GM12878 (cell line): Measurements from ENCODE around the gene OLFM1. TPM values are rescaled to one million over a fixed set of nuclear protein-coding genes. Genes with fewer than 3 reads are reported as not detected.

ENCODE experiments used
- ATAC-seq: fragments of 200-7000 bp; cut with Tn5 transposase; 3 replicates; pipeline ENCODE4 v1.9.1; 2020; ENCODE audit warnings: mild to moderate bottlenecking, moderate library complexity
- BruUV-seq: library from RNA; stranded (reverse); fragments of 400-500 nt; replicated peaks from 2 replicates; lab custom pipeline; 2021; lab: Mats Ljungman, UMichigan
- CTCF ChIA-PET: fragments of 300-600 bp; sonication (Branson Sonifier 250); formaldehyde crosslinking; extraction: SDS; loops from one replicate; lab custom pipeline; 2021; ENCODE audit warnings: inconsistent platforms; lab: Yijun Ruan, JAX
- POLR2A ChIA-PET: fragments of 350-600 bp; formaldehyde crosslinking; extraction: SDS; loops from one replicate; lab custom pipeline; 2021; ENCODE audit warnings: inconsistent platforms; lab: Charles Lee
- RAD21 ChIA-PET: fragments of 300-600 bp; sonication (Branson Sonifier 250); formaldehyde crosslinking; loops from one replicate; lab custom pipeline; 2023; ENCODE audit warnings: antibody characterized with exemption; ENCODE audit not compliant: unreplicated experiment; lab: Charles Lee
- SMC1A ChIA-PET: fragments of 300-600 bp; sonication (Branson Sonifier 250); formaldehyde crosslinking; loops from one replicate; lab custom pipeline; 2023; ENCODE audit not compliant: unreplicated experiment, uncharacterized antibody; lab: Charles Lee
- DNase-seq: peaks from one replicate; pipeline ENCODE4 v3.0.0-alpha.2; 2011; ENCODE audit warnings: low read depth, low spot score
- FAIRE-seq: peaks from 3 replicates; lab custom pipeline; 2011; peaks lifted over from hg19 to GRCh38; lab: Jason Lieb, UNC
- H2AFZ ChIP-seq: 2 replicates; pipeline ENCODE4 v1.6.0; 2011; ENCODE audit warnings: low read depth, low read length, control low read depth; ENCODE audit not compliant: control insufficient read depth
- H3K27ac ChIP-seq: 2 replicates; pipeline ENCODE4 v1.5.1; 2011; ENCODE audit warnings: control low read depth; ENCODE audit not compliant: control insufficient read depth, insufficient read depth
- H3K27me3 ChIP-seq, 2 experiments: replicated peaks in 1 of 2; 2 replicates each; pipeline versions ENCODE4 v1.6.0 to v1.6.1; 2011; ENCODE audit warnings: low read length in 1 of 2; ENCODE audit not compliant: control insufficient read depth in 2 of 2, insufficient read depth in 2 of 2
- H3K36me3 ChIP-seq, 2 experiments: 2 replicates each; pipeline ENCODE4 v1.5.1; 2011; ENCODE audit warnings: low read length in 1 of 2; ENCODE audit not compliant: control insufficient read depth in 2 of 2, insufficient read depth in 2 of 2
- H3K4me1 ChIP-seq: 2 replicates; pipeline ENCODE4 v1.6.1; 2011; ENCODE audit warnings: mild to moderate bottlenecking, low read length, moderate library complexity, mixed read lengths; ENCODE audit not compliant: control insufficient read depth, insufficient read depth
- H3K4me2 ChIP-seq: 2 replicates; pipeline ENCODE4 v1.6.0; 2011; ENCODE audit warnings: control low read depth; ENCODE audit not compliant: control insufficient read depth, insufficient read depth
- H3K4me3 ChIP-seq: fragments of 200-600 bp; sonication (generic); 2 replicates; pipeline ENCODE4 v1.5.1; 2016
- H3K79me2 ChIP-seq: 2 replicates; pipeline ENCODE4 v1.6.0; 2011; ENCODE audit warnings: low read length; ENCODE audit not compliant: control insufficient read depth, insufficient read depth
- H3K9ac ChIP-seq: 2 replicates; pipeline ENCODE4 v1.8.0; 2011; ENCODE audit warnings: low read length, control low read depth, mixed read lengths; ENCODE audit not compliant: control insufficient read depth, insufficient read depth
- H3K9me3 ChIP-seq: replicated peaks from 3 replicates; pipeline ENCODE4 v1.5.1; 2011; ENCODE audit warnings: mild to moderate bottlenecking, low read length; ENCODE audit not compliant: control insufficient read depth, insufficient read depth
- H4K20me1 ChIP-seq: 2 replicates; pipeline ENCODE4 v1.6.0; 2011; ENCODE audit not compliant: control insufficient read depth, insufficient read depth
- ATF7 ChIP-seq: fragments of 450-650 bp; IDR thresholded peaks from 2 replicates; pipeline ENCODE4 v1.6.1; 2016; ENCODE audit warnings: low read depth, mild to moderate bottlenecking
- EZH2 ChIP-seq: IDR thresholded peaks from 2 replicates; pipeline ENCODE4 v1.6.1; 2012; ENCODE audit warnings: low read depth, mild to moderate bottlenecking, control low read depth, inconsistent platforms, low read length, borderline replicate concordance; ENCODE audit not compliant: control insufficient read depth
- FOXK2 ChIP-seq: fragments of 450-650 bp; IDR thresholded peaks from 2 replicates; pipeline ENCODE4 v1.6.1; 2017; ENCODE audit warnings: mild to moderate bottlenecking, moderate library complexity
- KLF5 ChIP-seq: fragments of 450-650 bp; IDR thresholded peaks from 2 replicates; pipeline ENCODE4 v1.6.1; 2014; ENCODE audit warnings: mild to moderate bottlenecking; ENCODE audit not compliant: partially characterized antibody
- NR2C2 ChIP-seq: IDR thresholded peaks from 2 replicates; pipeline ENCODE4 v1.6.1; 2011; ENCODE audit warnings: borderline replicate concordance, low read depth; ENCODE audit not compliant: control insufficient read depth, insufficient read length
- POLR2AphosphoS2 ChIP-seq: IDR thresholded peaks from 2 replicates; pipeline ENCODE4 v1.6.1; 2011; ENCODE audit warnings: low read depth, mild to moderate bottlenecking, low read length, improper control_type of control experiment, moderate library complexity
- RUNX3 ChIP-seq: IDR thresholded peaks from 2 replicates; pipeline ENCODE4 v1.6.1; 2012; ENCODE audit warnings: low read length, inconsistent platforms
- SMC3 ChIP-seq: IDR thresholded peaks from 2 replicates; pipeline ENCODE4 v1.6.1; 2011; ENCODE audit warnings: low read length, improper control_type of control experiment, borderline replicate concordance
- SREBF2 ChIP-seq: IDR thresholded peaks from 2 replicates; pipeline ENCODE4 v1.6.1; 2012; ENCODE audit warnings: mild to moderate bottlenecking, low read length
- TCF3 ChIP-seq: IDR thresholded peaks from 2 replicates; pipeline ENCODE4 v1.6.1; 2012; ENCODE audit warnings: low read depth, mild to moderate bottlenecking, low read length, borderline replicate concordance; ENCODE audit not compliant: insufficient read depth
- ZSCAN29 ChIP-seq: fragments of 450-650 bp; IDR thresholded peaks from 2 replicates; pipeline ENCODE4 v1.6.1; 2017; ENCODE audit warnings: mild to moderate bottlenecking, moderate library complexity
- WGBS: methylation state at CpG from one replicate; pipeline ENCODE4 v1.1.6; 2016; ENCODE audit warnings: low lambda C conversion rate; ENCODE audit not compliant: insufficient replicate concordance, insufficient coverage; ENCODE audit errors: missing lambda C conversion rate; 5-methylcytosine and 5-hydroxymethylcytosine counted together
- in situ Hi-C: fragments of 300-500 bp; cut with MboI; formaldehyde crosslinking; loops from 9 replicates; pipeline ENCODE4 v1.14.3; 2018; ENCODE audit warnings: mixed read lengths
- intact Hi-C: fragments of 100-400 bp; cut with micrococcal nuclease; formaldehyde crosslinking; loops from one replicate; pipeline ENCODE4 v1.14.2; 2022; ENCODE audit not compliant: unreplicated experiment
- polyA plus RNA-seq, 11 experiments: library from polyadenylated mRNA; depleted of rRNA in 4 of 11; unstranded in 6 of 11; stranded (reverse) in 5 of 11; fragments of >200 nt; fragmentation: Nextera tagmentation in 4 of 11; fragmentation: Illumina TruSeq in 1 of 11; extraction: Ambion mirVana in 4 of 11; extraction: Trizol in 1 of 11; gene quantifications; 1 replicate in 1 of 11; 2 replicates in 10 of 11; pipeline versions ENCODE4 v1.2.1 to v1.2.3, GENCODE V29; 2011 to 2016; ENCODE audit warnings: inconsistent platforms in 2 of 11, missing spikeins in 2 of 11, low read depth in 1 of 11
- total RNA-seq, 4 experiments: library from RNA; depleted of rRNA in 3 of 4; stranded (reverse); fragments of >200 nt in 3 of 4; fragmentation: Illumina TruSeq in 1 of 4; extraction: Trizol in 1 of 4; gene quantifications; 2 replicates each; pipeline versions ENCODE4 v1.2.1 to v1.2.3, GENCODE V29; 2013 to 2021
- TF ChIP-seq, protein P1 (sequence below): fragments of 450-650 bp; IDR thresholded peaks from 2 replicates; pipeline ENCODE4 v1.6.1; 2016; ENCODE audit warnings: mild to moderate bottlenecking
- TF ChIP-seq, protein P2 (sequence below): IDR thresholded peaks from 2 replicates; pipeline ENCODE4 v1.6.1; 2011; ENCODE audit warnings: low read depth, low read length, improper control_type of control experiment, borderline replicate concordance
- TF ChIP-seq, protein P3 (sequence below): fragments of 450-650 bp; formaldehyde crosslinking; IDR thresholded peaks from 2 replicates; pipeline ENCODE4 v1.4.0; 2022; ENCODE audit warnings: mild to moderate bottlenecking, moderate library complexity
- TF ChIP-seq, protein P4 (sequence below): fragments of 450-650 bp; IDR thresholded peaks from 2 replicates; pipeline ENCODE4 v1.6.1; 2017; ENCODE audit warnings: mild to moderate bottlenecking, moderate library complexity

The OLFM1 gene
- total and polyA plus RNA-seq, 10 of the 15 experiments (the other 5 are each of a cell fraction or from before 2014, with no cell fraction given), result not detected

DNA sequence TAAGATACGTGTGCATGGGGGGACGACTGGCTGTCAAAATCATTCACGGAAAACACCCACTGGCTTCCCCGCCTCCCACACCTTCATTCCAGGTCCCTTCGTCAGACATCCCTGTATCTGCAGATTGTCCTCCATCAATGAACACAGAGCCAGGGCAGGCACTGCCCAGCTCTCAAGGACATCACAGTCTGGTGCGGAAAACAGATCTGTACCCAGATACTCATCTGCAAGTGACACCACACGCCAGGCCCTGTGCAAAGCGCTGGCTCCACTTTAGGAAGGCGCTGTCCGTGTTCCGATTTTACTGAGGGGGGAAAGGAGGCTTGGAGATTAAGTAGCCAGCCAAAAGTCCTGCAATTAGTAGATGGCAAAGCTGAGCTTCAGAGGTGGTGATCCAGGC is 72.3 kb downstream of the OLFM1 start:
- TF ChIP-seq ATF7 (no peak), TCF3 (no peak), KLF5 (no peak), RUNX3 (no peak), NR2C2 (no peak), SREBF2 (no peak), EZH2 (no peak), ZSCAN29 (no peak), FOXK2 (no peak), POLR2AphosphoS2 (no peak), SMC3 (no peak)
- TF ChIP-seq, protein P1, sequence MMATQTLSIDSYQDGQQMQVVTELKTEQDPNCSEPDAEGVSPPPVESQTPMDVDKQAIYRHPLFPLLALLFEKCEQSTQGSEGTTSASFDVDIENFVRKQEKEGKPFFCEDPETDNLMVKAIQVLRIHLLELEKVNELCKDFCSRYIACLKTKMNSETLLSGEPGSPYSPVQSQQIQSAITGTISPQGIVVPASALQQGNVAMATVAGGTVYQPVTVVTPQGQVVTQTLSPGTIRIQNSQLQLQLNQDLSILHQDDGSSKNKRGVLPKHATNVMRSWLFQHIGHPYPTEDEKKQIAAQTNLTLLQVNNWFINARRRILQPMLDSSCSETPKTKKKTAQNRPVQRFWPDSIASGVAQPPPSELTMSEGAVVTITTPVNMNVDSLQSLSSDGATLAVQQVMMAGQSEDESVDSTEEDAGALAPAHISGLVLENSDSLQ, result no peak
- TF ChIP-seq, protein P2, sequence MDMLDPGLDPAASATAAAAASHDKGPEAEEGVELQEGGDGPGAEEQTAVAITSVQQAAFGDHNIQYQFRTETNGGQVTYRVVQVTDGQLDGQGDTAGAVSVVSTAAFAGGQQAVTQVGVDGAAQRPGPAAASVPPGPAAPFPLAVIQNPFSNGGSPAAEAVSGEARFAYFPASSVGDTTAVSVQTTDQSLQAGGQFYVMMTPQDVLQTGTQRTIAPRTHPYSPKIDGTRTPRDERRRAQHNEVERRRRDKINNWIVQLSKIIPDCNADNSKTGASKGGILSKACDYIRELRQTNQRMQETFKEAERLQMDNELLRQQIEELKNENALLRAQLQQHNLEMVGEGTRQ, result no peak
- TF ChIP-seq, protein P3, sequence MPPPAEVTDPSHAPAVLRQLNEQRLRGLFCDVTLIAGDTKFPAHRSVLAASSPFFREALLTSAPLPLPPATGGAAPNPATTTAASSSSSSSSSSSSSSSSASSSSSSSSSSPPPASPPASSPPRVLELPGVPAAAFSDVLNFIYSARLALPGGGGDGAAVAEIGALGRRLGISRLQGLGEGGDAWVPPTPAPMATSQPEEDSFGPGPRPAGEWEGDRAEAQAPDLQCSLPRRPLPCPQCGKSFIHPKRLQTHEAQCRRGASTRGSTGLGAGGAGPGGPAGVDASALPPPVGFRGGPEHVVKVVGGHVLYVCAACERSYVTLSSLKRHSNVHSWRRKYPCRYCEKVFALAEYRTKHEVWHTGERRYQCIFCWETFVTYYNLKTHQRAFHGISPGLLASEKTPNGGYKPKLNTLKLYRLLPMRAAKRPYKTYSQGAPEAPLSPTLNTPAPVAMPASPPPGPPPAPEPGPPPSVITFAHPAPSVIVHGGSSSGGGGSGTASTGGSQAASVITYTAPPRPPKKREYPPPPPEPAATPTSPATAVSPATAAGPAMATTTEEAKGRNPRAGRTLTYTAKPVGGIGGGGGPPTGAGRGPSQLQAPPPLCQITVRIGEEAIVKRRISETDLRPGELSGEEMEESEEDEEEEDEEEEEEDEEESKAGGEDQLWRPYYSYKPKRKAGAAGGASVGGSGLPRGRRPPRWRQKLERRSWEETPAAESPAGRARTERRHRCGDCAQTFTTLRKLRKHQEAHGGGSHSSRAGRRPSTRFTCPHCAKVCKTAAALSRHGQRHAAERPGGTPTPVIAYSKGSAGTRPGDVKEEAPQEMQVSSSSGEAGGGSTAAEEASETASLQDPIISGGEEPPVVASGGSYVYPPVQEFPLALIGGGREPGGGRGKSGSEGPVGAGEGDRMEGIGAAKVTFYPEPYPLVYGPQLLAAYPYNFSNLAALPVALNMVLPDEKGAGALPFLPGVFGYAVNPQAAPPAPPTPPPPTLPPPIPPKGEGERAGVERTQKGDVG (CRISPR knock-in tag), result no peak
- TF ChIP-seq, protein P4, sequence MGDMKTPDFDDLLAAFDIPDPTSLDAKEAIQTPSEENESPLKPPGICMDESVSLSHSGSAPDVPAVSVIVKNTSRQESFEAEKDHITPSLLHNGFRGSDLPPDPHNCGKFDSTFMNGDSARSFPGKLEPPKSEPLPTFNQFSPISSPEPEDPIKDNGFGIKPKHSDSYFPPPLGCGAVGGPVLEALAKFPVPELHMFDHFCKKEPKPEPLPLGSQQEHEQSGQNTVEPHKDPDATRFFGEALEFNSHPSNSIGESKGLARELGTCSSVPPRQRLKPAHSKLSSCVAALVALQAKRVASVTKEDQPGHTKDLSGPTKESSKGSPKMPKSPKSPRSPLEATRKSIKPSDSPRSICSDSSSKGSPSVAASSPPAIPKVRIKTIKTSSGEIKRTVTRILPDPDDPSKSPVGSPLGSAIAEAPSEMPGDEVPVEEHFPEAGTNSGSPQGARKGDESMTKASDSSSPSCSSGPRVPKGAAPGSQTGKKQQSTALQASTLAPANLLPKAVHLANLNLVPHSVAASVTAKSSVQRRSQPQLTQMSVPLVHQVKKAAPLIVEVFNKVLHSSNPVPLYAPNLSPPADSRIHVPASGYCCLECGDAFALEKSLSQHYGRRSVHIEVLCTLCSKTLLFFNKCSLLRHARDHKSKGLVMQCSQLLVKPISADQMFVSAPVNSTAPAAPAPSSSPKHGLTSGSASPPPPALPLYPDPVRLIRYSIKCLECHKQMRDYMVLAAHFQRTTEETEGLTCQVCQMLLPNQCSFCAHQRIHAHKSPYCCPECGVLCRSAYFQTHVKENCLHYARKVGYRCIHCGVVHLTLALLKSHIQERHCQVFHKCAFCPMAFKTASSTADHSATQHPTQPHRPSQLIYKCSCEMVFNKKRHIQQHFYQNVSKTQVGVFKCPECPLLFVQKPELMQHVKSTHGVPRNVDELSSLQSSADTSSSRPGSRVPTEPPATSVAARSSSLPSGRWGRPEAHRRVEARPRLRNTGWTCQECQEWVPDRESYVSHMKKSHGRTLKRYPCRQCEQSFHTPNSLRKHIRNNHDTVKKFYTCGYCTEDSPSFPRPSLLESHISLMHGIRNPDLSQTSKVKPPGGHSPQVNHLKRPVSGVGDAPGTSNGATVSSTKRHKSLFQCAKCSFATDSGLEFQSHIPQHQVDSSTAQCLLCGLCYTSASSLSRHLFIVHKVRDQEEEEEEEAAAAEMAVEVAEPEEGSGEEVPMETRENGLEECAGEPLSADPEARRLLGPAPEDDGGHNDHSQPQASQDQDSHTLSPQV, result no peak
- ChIA-PET SMC1A (no interaction called here), RAD21 (no interaction called here), CTCF (no interaction called here), POLR2A (no interaction called here)
- Histone ChIP-seq H3K27me3 (no peaks in the 10 kb centered on the region; a peak in 2 of 4 replicates), H3K9me3 (no peaks in the 10 kb centered on the region), H3K27ac (no peak overlapping the region), H3K4me3 (no peak overlapping the region), H3K4me2 (no peak overlapping the region), H3K9ac (no peak overlapping the region), H3K4me1 (no peaks in the 10 kb centered on the region), H2AFZ (no peak overlapping the region), H4K20me1 (no peaks in the 10 kb centered on the region; the same call in none of the 2 replicates), H3K36me3 (no peaks in the 10 kb centered on the region), H3K79me2 (no peaks in the 10 kb centered on the region)
- ATAC-seq (no peak), FAIRE-seq (no peak), DNase-seq (no peak)
- intact Hi-C loops (no loop called here), in situ Hi-C loops (no loop called here)
- BruUV-seq, result no TSS peak
- WGBS, result 27% methylated on average over 11 of the region's 11 CpGs
